Adrenal gland (tissue), 12 donors: ENCODE data around the gene GIMD1. TPM values are rescaled to one million over a fixed set of nuclear protein-coding genes. Genes with fewer than 3 reads are reported as not detected.
"Not testable (repeated sequence)": the region's sequence is repeated elsewhere in the genome, so short reads cannot be mapped to it uniquely, and the experiment has no call there.

Source experiments
- DNase-seq, 7 donors: peaks; one replicate each; pipeline ENCODE4 v3.0.0-alpha.2; 2019 to 2020
- H3K27ac ChIP-seq, 5 donors: fragments of 200-600 bp; sonication (generic) in 4 of 5; 1 replicate in 3 of 5; 2 replicates in 2 of 5; pipeline versions ENCODE4 v1.5.1 to v1.8.0; 2016 to 2020; ENCODE audit warnings: mild to moderate bottlenecking in 1 of 5
- H3K27me3 ChIP-seq: fragments of 200-600 bp; 2 replicates; pipeline ENCODE4 v1.8.0; 2021
- H3K36me3 ChIP-seq, 2 donors: fragments of 200-600 bp; replicated peaks in 1 of 2; 1 replicate in 1 of 2; 2 replicates in 1 of 2; pipeline versions ENCODE4 v1.5.1 to v1.8.0; 2018 to 2022
- H3K4me1 ChIP-seq, 2 donors: fragments of 200-600 bp; replicated peaks in 1 of 2; 1 replicate in 1 of 2; 2 replicates in 1 of 2; pipeline versions ENCODE4 v1.5.1 to v1.8.0; 2018 to 2021
- H3K4me3 ChIP-seq, 4 donors: fragments of 200-600 bp; sonication (generic) in 3 of 4; one replicate each; pipeline ENCODE4 v1.5.1; 2016 to 2018
- H3K9me3 ChIP-seq, 3 donors: fragments of 200-600 bp; sonication (generic) in 1 of 3; replicated peaks in 1 of 3; 1 replicate in 2 of 3; 2 replicates in 1 of 3; pipeline versions ENCODE4 v1.5.1 to v1.8.0; 2016 to 2021
- CTCF ChIP-seq, 6 experiments: fragments of 450-650 bp in 4 of 6; fragments of 200-600 bp in 2 of 6; sonication (generic) in 1 of 6; IDR thresholded peaks; 1 replicate in 5 of 6; 2 replicates in 1 of 6; pipeline versions ENCODE4 v1.5.1 to v1.8.0; 2016 to 2021; ENCODE audit warnings: antibody characterized with exemption in 6 of 6, mild to moderate bottlenecking in 2 of 6, moderate library complexity in 1 of 6
- POLR2A ChIP-seq, 2 donors: fragments of 450-650 bp; IDR thresholded peaks; one replicate each; pipeline ENCODE4 v1.6.1; 2017; ENCODE audit warnings: antibody characterized with exemption in 2 of 2, mild to moderate bottlenecking in 2 of 2, moderate library complexity in 1 of 2
- WGBS, 4 donors: extraction: QIAGEN DNeasy Blood & Tissue Kit in 2 of 4; methylation state at CpG; one replicate each; pipeline versions ENCODE4 v1.1.5 to v1.1.7; 2013 to 2017; 5-methylcytosine and 5-hydroxymethylcytosine counted together
- intact Hi-C, 2 donors: fragments of 100-400 bp; cut with DNase I; formaldehyde crosslinking; loops; one replicate each; pipeline versions ENCODE4 v1.14.1 to v1.15.0; 2022 to 2023
- polyA plus RNA-seq, 3 donors: library from polyadenylated mRNA; stranded (reverse); fragments of 200-250 nt in 2 of 3; fragments of 350-450 nt in 1 of 3; fragmentation: Illumina TruSeq in 1 of 3; extraction: RNeasy Lipid Tissue Mini Kit (QIAGEN cat#74804) in 1 of 3; gene quantifications; one replicate each; pipeline ENCODE4 v1.2.3, GENCODE V29; 2013 to 2014
- total RNA-seq, 9 donors: library from RNA; depleted of rRNA in 4 of 9; stranded (reverse); fragments of >200 nt in 4 of 9; fragments of 120-200 nt in 1 of 9; fragmentation: NEBNext Ultra II Directional in 1 of 9; extraction: Animal tissue kit (Norgen Biotek cat#: 25700) in 1 of 9; gene quantifications; one replicate each; pipeline versions ENCODE4 v1.1.0 to v1.2.4, GENCODE V29; 2013 to 2023
- donor health status: healthy with polysubstance abuse.
- donor health status: Bipolar disorder and iron deficiency.
- donor health status: DM: yes; HTN: yes; CAD: no.
- donor health status: DM: no; HTN: no; CAD: no.
- donor health status: DM: no; HTN: no; CAD: no.
- donor health status: DM: yes; HTN: yes; CAD: no.

The GIMD1 gene
- total and polyA plus RNA-seq, 12 donors = not detected

GRCh38 chr4:106329041-106329618 is 39.4 kb downstream of the GIMD1 start:
- Histone ChIP-seq H3K27ac (no peak overlapping the region), H3K27me3 (no peaks in the 10 kb centered on the region), H3K36me3 (peaks cover 0 to 59% of the 10 kb centered on the region in 2 donors), H3K9me3 (no peaks in the 10 kb centered on the region), H3K4me3 (no peak overlapping the region), H3K4me1 (no peaks in the 10 kb centered on the region)
- DNase-seq = no peak
- WGBS, 4 donors = 0 to 17% (median 10%) methylated on average over 1 of the region's 1 CpG
- intact Hi-C loops = no loop called here
- TF ChIP-seq CTCF (IDR thresholded peaks at IDR 0.05) = peak; percentile 40 to 62 (median 42)
- no peak for TF ChIP-seq POLR2A (IDR thresholded peaks at IDR 0.05)

GRCh38 chr4:106325800-106326199 is 42.8 kb downstream of the GIMD1 start:
- Histone ChIP-seq H3K4me3 (no peak overlapping the region), H3K4me1 (peaks cover 0 to 8% of the 10 kb centered on the region in 2 donors), H3K36me3 (peaks cover 0 to 40% of the 10 kb centered on the region in 2 donors), H3K27me3 (no peaks in the 10 kb centered on the region), H3K9me3 (peaks cover 0 to 5% (median 0%) of the 10 kb centered on the region in 3 donors), H3K27ac (no peak overlapping the region)
- TF ChIP-seq POLR2A (IDR thresholded peaks at IDR 0.05) (no peak), CTCF (IDR thresholded peaks at IDR 0.05) (no peak)
- no peak for DNase-seq
- intact Hi-C loops = no loop called here

- TF ChIP-seq POLR2A (IDR thresholded peaks at IDR 0.05) = no peak
- no peak for TF ChIP-seq CTCF (IDR thresholded peaks at IDR 0.05)
- intact Hi-C loops = no loop called here
- H3K9me3 ChIP-seq = peaks cover 0 to 5% (median 0%) of the 10 kb centered on the region in 3 donors
- no peaks in the 10 kb centered on the region for H3K27me3 ChIP-seq
- H3K4me1 ChIP-seq = peaks cover 0 to 21% of the 10 kb centered on the region in 2 donors
- H3K36me3 ChIP-seq = peaks cover 0 to 15% of the 10 kb centered on the region in 2 donors
- no peak for DNase-seq
- H3K4me3 ChIP-seq = no peak overlapping the region
- no peak overlapping the region for H3K27ac ChIP-seq
Measured at GRCh38 chr4:106323119-106323518, 45.5 kb downstream of the GIMD1 start.

- H3K4me1 ChIP-seq = peaks cover 0 to 33% of the 10 kb centered on the region in 2 donors
- 69 to 84% (median 81%) methylated on average over 6 of the region's 6 CpGs for WGBS, 4 donors
- H3K27ac ChIP-seq, H3K36me3 ChIP-seq, DNase-seq, H3K4me3 ChIP-seq, intact Hi-C loops, H3K27me3 ChIP-seq, H3K9me3 ChIP-seq: not testable (repeated sequence)
Measured at GRCh38 chr4:106321814-106322213, 46.8 kb downstream of the GIMD1 start.

GRCh38 chr4:106321168-106321567 is 47.4 kb downstream of the GIMD1 start:
- peaks cover 0 to 33% of the 10 kb centered on the region in 2 donors for H3K4me1 ChIP-seq
- WGBS, 4 donors = 97 to 100% (median 99%) methylated on average over 4 to 34 of the region's 34 CpGs
- intact Hi-C loops, H3K4me3 ChIP-seq, H3K27me3 ChIP-seq, H3K27ac ChIP-seq, H3K36me3 ChIP-seq, DNase-seq, H3K9me3 ChIP-seq: not testable (repeated sequence)
